BJ (cell line): ENCODE data around the gene EDA2R. TPM values are rescaled to one million over a fixed set of nuclear protein-coding genes. Genes with fewer than 3 reads are reported as not detected.
A peak's percentile ranks its signal among the peaks of the same experiment; 100 is the strongest.

Experiments used
- CTCF ChIA-PET: fragments of 350-600 bp; formaldehyde crosslinking; extraction: SDS; loops from one replicate; lab custom pipeline; 2021; ENCODE audit warnings: antibody characterized with exemption, inconsistent platforms; lab: Yijun Ruan, JAX
- POLR2A ChIA-PET: fragments of 300-600 bp; sonication (Branson Sonifier 250); formaldehyde crosslinking; extraction: SDS; loops from one replicate; lab custom pipeline; 2021; ENCODE audit warnings: antibody characterized with exemption; lab: Charles Lee
- DNase-seq: peaks from one replicate; pipeline ENCODE4 v3.0.0-alpha.2; 2011; ENCODE audit warnings: low read depth
- H3K27me3 ChIP-seq: 2 replicates; pipeline ENCODE4 v1.6.0; 2011; ENCODE audit warnings: low read length; ENCODE audit not compliant: control insufficient read depth, insufficient read depth
- H3K36me3 ChIP-seq: 2 replicates; pipeline ENCODE4 v1.5.1; 2011; ENCODE audit warnings: low read length; ENCODE audit not compliant: control insufficient read depth, insufficient read depth
- H3K4me3 ChIP-seq: 2 replicates; pipeline ENCODE4 v1.5.1; 2011; ENCODE audit warnings: low read depth, mild to moderate bottlenecking, control low read depth, low read length
- CTCF ChIP-seq: IDR thresholded peaks from 2 replicates; pipeline ENCODE4 v1.5.1; 2011; ENCODE audit warnings: low read depth, mild to moderate bottlenecking, control low read depth, inconsistent platforms, low read length, moderate library complexity; ENCODE audit not compliant: insufficient read depth
- polyA minus RNA-seq: library from RNA; depleted of rRNA, polyadenylated mRNA; stranded (reverse); fragments of >200 nt; gene quantifications from 2 replicates; pipeline ENCODE4 v1.2.3, GENCODE V29; 2011; rRNA and poly(A)+ RNA removed
- polyA plus RNA-seq: library from polyadenylated mRNA; depleted of rRNA; stranded (reverse); fragments of >200 nt; gene quantifications from 2 replicates; pipeline ENCODE4 v1.2.3, GENCODE V29; 2011; rRNA removed

The EDA2R gene
- 19.4 and 23.4 TPM in 2 replicates for polyA plus RNA-seq
- 23.3 and 34.7 TPM in 2 replicates for polyA minus RNA-seq

GRCh38 chrX:66638591-66639500 is at the start of gene EDA2R:
Gene EDA2R (minus strand): TSS chrX:66639078. CDS start chrX:66616020, 23,058 bp downstream.
- ChIA-PET POLR2A (no interaction called here), CTCF (no interaction called here)
- peak; percentile 45 for DNase-seq
- Histone ChIP-seq H3K27me3 (no peaks in the 10 kb centered on the region), H3K36me3 (no peaks in the 10 kb centered on the region), H3K4me3 (peak within 1 kb of the TSS; percentile 67)
- TF ChIP-seq CTCF: no peak

- H3K36me3 ChIP-seq: no peaks in the 10 kb centered on the region
- ChIA-PET POLR2A (no interaction called here), CTCF (no interaction called here)
- no peaks in the 10 kb centered on the region for H3K27me3 ChIP-seq
- no peak overlapping the region for H3K4me3 ChIP-seq
- no peak for TF ChIP-seq CTCF
- DNase-seq: no peak
Measured at GRCh38 chrX:66684196-66684595, 45.3 kb upstream of the EDA2R start.

GRCh38 chrX:66680451-66680850 is 41.6 kb upstream of the EDA2R start:
- no peak for DNase-seq
- POLR2A ChIA-PET: no interaction called here
- CTCF ChIA-PET: interaction anchor here (0.9 kb wide), 1 partner anchor 48 kb away, joined by 3 read pairs; no protein-coding TSS in a partner anchor
- Histone ChIP-seq H3K27me3 (no peaks in the 10 kb centered on the region), H3K4me3 (no peak overlapping the region), H3K36me3 (no peaks in the 10 kb centered on the region)
- no peak for TF ChIP-seq CTCF

- ChIA-PET POLR2A (no interaction called here), CTCF (interaction anchor here (1.2 kb wide), 1 partner anchor 476 kb away, joined by 3 read pairs; no protein-coding TSS in a partner anchor)
- no peak for DNase-seq
- Histone ChIP-seq H3K36me3 (no peaks in the 10 kb centered on the region), H3K4me3 (no peak overlapping the region), H3K27me3 (no peaks in the 10 kb centered on the region)
- TF ChIP-seq CTCF: no peak
Measured at GRCh38 chrX:66677430-66677829, 38.6 kb upstream of the EDA2R start.

GRCh38 chrX:66676990-66677389 is 38.1 kb upstream of the EDA2R start:
- ChIA-PET CTCF (interaction anchor here (1.2 kb wide), 1 partner anchor 476 kb away, joined by 3 read pairs; no protein-coding TSS in a partner anchor), POLR2A (interaction anchor here (0.6 kb wide), 1 partner anchor 9 kb away, joined by 3 read pairs; no protein-coding TSS in a partner anchor)
- Histone ChIP-seq H3K4me3 (no peak overlapping the region), H3K36me3 (no peaks in the 10 kb centered on the region), H3K27me3 (no peaks in the 10 kb centered on the region)
- DNase-seq: peak; percentile 62
- TF ChIP-seq CTCF: no peak
